ENCODE data around the gene ARPC4.

GRCh38 chr3:9769426-9770275 lies 23.2 kb upstream of the ARPC4 start, which contains the start of gene CAMK1:
- no peak for TF ChIP-seq HOXA7 (CRISPR knock-in tag; IDR thresholded peaks at IDR 0.05)
- TF ChIP-seq MAZ (IDR thresholded peaks at IDR 0.05; ENCODE audit: borderline replicate concordance, low read depth, low read length), result no peak
- peak; percentile 32; the same call in 1 of the 2 replicates for TF ChIP-seq MAX (IDR thresholded peaks at IDR 0.05)
- TF ChIP-seq POLR2A (IDR thresholded peaks at IDR 0.05; ENCODE audit: low read length), result peak; percentile 69
- no peak for TF ChIP-seq CTCF (IDR thresholded peaks at IDR 0.05)
- no peak for TF ChIP-seq RAD21 (conservative IDR thresholded peaks at IDR 0.05 in 1 of 2, IDR thresholded peaks at IDR 0.05 in 1 of 2)
- TF ChIP-seq EP300 (IDR thresholded peaks at IDR 0.05), result no peak
- TF ChIP-seq POLR2AphosphoS2 (conservative IDR thresholded peaks at IDR 0.05; ENCODE audit: low read length), result no peak
- TF ChIP-seq SMC3 (IDR thresholded peaks at IDR 0.05), result no peak
- no peak for TF ChIP-seq BHLHE40 (IDR thresholded peaks at IDR 0.05; ENCODE audit: low read depth, low read length)
- TF ChIP-seq SREBF2 (IDR thresholded peaks at IDR 0.05), result no peak
- TF ChIP-seq GATA3 (IDR thresholded peaks at IDR 0.05; ENCODE audit: borderline replicate concordance), result no peak

Measured in A549 (cell line).